OCI-LY1 (cell line): ENCODE measurements around the gene TERF2IP.

Source experiments
- H2AFZ ChIP-seq: fragments of 200-600 bp; sonication (generic), shearing (Covaris generic); 2 replicates; pipeline ENCODE4 v1.6.0; 2014; ENCODE audit warnings: antibody characterized with exemption, mild to moderate bottlenecking, low read length
- H3F3A ChIP-seq: fragments of 200-600 bp; sonication (generic), shearing (Covaris generic); 2 replicates; pipeline ENCODE4 v1.6.0; 2014; ENCODE audit warnings: mild to moderate bottlenecking, antibody characterized with exemption, low read length, moderate library complexity; ENCODE audit not compliant: insufficient read depth
- H3K27ac ChIP-seq: fragments of 200-600 bp; sonication (generic); 2 replicates; pipeline ENCODE4 v1.5.1; 2014; ENCODE audit warnings: low read length, mixed run types, mild to moderate bottlenecking, low read depth; ENCODE audit not compliant: poor library complexity, severe bottlenecking
- H3K27me3 ChIP-seq: fragments of 200-600 bp; sonication (generic); 2 replicates; pipeline ENCODE4 v1.6.0; 2014; ENCODE audit warnings: antibody characterized with exemption, mild to moderate bottlenecking, low read length, moderate library complexity; ENCODE audit not compliant: insufficient read depth
- H3K36me3 ChIP-seq: fragments of 200-600 bp; sonication (generic); 2 replicates; pipeline ENCODE4 v1.6.1; 2014; ENCODE audit warnings: mild to moderate bottlenecking, antibody characterized with exemption, low read length, moderate library complexity, mixed read lengths; ENCODE audit not compliant: insufficient read depth
- H3K4me1 ChIP-seq: fragments of 200-600 bp; sonication (generic); 2 replicates; pipeline ENCODE4 v1.5.1; 2014; ENCODE audit warnings: mild to moderate bottlenecking, low read length, moderate library complexity; ENCODE audit not compliant: insufficient read depth, severe bottlenecking
- H3K4me2 ChIP-seq: fragments of 200-600 bp; sonication (generic), shearing (Covaris generic); 2 replicates; pipeline ENCODE4 v1.6.1; 2014; ENCODE audit warnings: low read length
- H3K4me3 ChIP-seq: fragments of 200-600 bp; sonication (generic); 2 replicates; pipeline ENCODE4 v1.5.1; 2014; ENCODE audit warnings: low read length, low read depth, mild to moderate bottlenecking, mixed read lengths; ENCODE audit not compliant: poor library complexity, severe bottlenecking
- H3K79me2 ChIP-seq: fragments of 200-600 bp; shearing (Covaris generic); 2 replicates; pipeline ENCODE4 v1.6.1; 2016; ENCODE audit warnings: mixed run types, low read length, mixed read lengths; ENCODE audit not compliant: insufficient read depth
- H3K9ac ChIP-seq: fragments of 200-600 bp; sonication (generic), shearing (Covaris generic); 2 replicates; pipeline ENCODE4 v1.6.1; 2014; ENCODE audit warnings: mild to moderate bottlenecking, low read length, mixed read lengths
- H3K9me2 ChIP-seq: fragments of 200-600 bp; sonication (generic), shearing (Covaris generic); 2 replicates; pipeline ENCODE4 v1.6.1; 2014; ENCODE audit warnings: low read depth, mild to moderate bottlenecking, low read length, mixed read lengths
- H3K9me3 ChIP-seq: fragments of 200-600 bp; shearing (Covaris generic); 2 replicates; pipeline ENCODE4 v1.6.1; 2014; ENCODE audit warnings: low read length, mixed read lengths
- H4K20me1 ChIP-seq: fragments of 200-600 bp; sonication (generic), shearing (Covaris generic); 2 replicates; pipeline ENCODE4 v1.6.0; 2016; ENCODE audit warnings: mild to moderate bottlenecking, low read length; ENCODE audit not compliant: insufficient read depth
- CTCF ChIP-seq: fragments of 200-600 bp; sonication (generic), shearing (Covaris generic); IDR thresholded peaks from 2 replicates; pipeline ENCODE4 v1.5.1; 2017; ENCODE audit warnings: mild to moderate bottlenecking, antibody characterized with exemption, low read length, moderate library complexity, mixed read lengths
- EZH2 ChIP-seq: fragments of 200-600 bp; sonication (generic), shearing (Covaris generic); IDR thresholded peaks from 2 replicates; pipeline ENCODE4 v1.8.0; 2017; ENCODE audit warnings: borderline replicate concordance, mixed run types, mild to moderate bottlenecking, antibody characterized with exemption, low read length, moderate library complexity, mixed read lengths

TERF2IP gene

GRCh38 chr16:75647492-75648264 lies at the start of gene TERF2IP, which contains the start of gene KARS1:
Gene TERF2IP (plus strand): TSS chr16:75647773. CDS start chr16:75647883, 110 bp downstream.
Gene KARS1 (minus strand): TSS chr16:75647665. CDS start chr16:75647639, 26 bp downstream.
- Histone ChIP-seq H4K20me1 (no peaks in the 10 kb centered on the region; the same call in 1 of the 2 replicates), H3K4me3 (peak within 1 kb of the TSS; percentile 84), H3K4me2 (peak within 1 kb of the TSS; percentile 87), H3K27me3 (no peaks in the 10 kb centered on the region), H3K36me3 (peaks cover 33% of the 10 kb centered on the region), H2AFZ (no peak within 1 kb of the TSS), H3K9ac (peak within 1 kb of the TSS; percentile 94), H3K79me2 (peaks cover 89% of the 10 kb centered on the region), H3K9me2 (no peaks in the 10 kb centered on the region), H3K4me1 (peaks cover 59% of the 10 kb centered on the region), H3K9me3 (no peaks in the 10 kb centered on the region), H3K27ac (peak within 1 kb of the TSS; percentile 86), H3F3A (no peaks in the 10 kb centered on the region)
- TF ChIP-seq CTCF (no peak), EZH2 (no peak)

- H3K79me2 ChIP-seq, result no peaks in the 10 kb centered on the region
- H3F3A ChIP-seq, result no peaks in the 10 kb centered on the region
- no peak overlapping the region for H3K4me3 ChIP-seq
- H3K9ac ChIP-seq, result no peak overlapping the region
- no peak overlapping the region for H3K27ac ChIP-seq
- no peak overlapping the region for H2AFZ ChIP-seq
- TF ChIP-seq CTCF, result no peak
- no peak overlapping the region for H3K4me2 ChIP-seq
- H3K27me3 ChIP-seq, result no peaks in the 10 kb centered on the region
- H3K36me3 ChIP-seq, result peaks cover 74% of the 10 kb centered on the region
- no peaks in the 10 kb centered on the region for H3K9me2 ChIP-seq
- peaks cover 8% of the 10 kb centered on the region for H3K4me1 ChIP-seq
- H3K9me3 ChIP-seq, result no peaks in the 10 kb centered on the region
- H4K20me1 ChIP-seq, result no peaks in the 10 kb centered on the region
Observed at GRCh38 chr16:75599452-75600277, 47.9 kb upstream of the TERF2IP start.

- no peaks in the 10 kb centered on the region for H3K9me3 ChIP-seq
- no peaks in the 10 kb centered on the region for H3F3A ChIP-seq
- no peak overlapping the region for H3K4me2 ChIP-seq
- no peak overlapping the region for H3K4me3 ChIP-seq
- no peaks in the 10 kb centered on the region for H3K27me3 ChIP-seq
- H4K20me1 ChIP-seq, result no peaks in the 10 kb centered on the region
- H3K9me2 ChIP-seq, result no peaks in the 10 kb centered on the region
- no peaks in the 10 kb centered on the region for H3K79me2 ChIP-seq
- H2AFZ ChIP-seq, result no peak overlapping the region
- H3K36me3 ChIP-seq, result peaks cover 93% of the 10 kb centered on the region
- no peak for TF ChIP-seq EZH2
- TF ChIP-seq CTCF, result no peak
- H3K9ac ChIP-seq, result no peak overlapping the region
- no peaks in the 10 kb centered on the region for H3K4me1 ChIP-seq
- no peak overlapping the region for H3K27ac ChIP-seq
Observed at GRCh38 chr16:75603241-75603640, 44.3 kb upstream of the TERF2IP start.
